GM12878 (cell line): Measurements from ENCODE around the gene VAMP3. TPM values are rescaled to one million over a fixed set of nuclear protein-coding genes. Genes with fewer than 3 reads are reported as not detected.

Experiments used
- ATAC-seq: fragments of 200-7000 bp; cut with Tn5 transposase; 3 replicates; pipeline ENCODE4 v1.9.1; 2020; ENCODE audit warnings: mild to moderate bottlenecking, moderate library complexity
- BruUV-seq: library from RNA; stranded (reverse); fragments of 400-500 nt; replicated peaks from 2 replicates; lab custom pipeline; 2021; lab: Mats Ljungman, UMichigan
- CTCF ChIA-PET: fragments of 300-600 bp; sonication (Branson Sonifier 250); formaldehyde crosslinking; extraction: SDS; loops from one replicate; lab custom pipeline; 2021; ENCODE audit warnings: inconsistent platforms; lab: Yijun Ruan, JAX
- POLR2A ChIA-PET: fragments of 350-600 bp; formaldehyde crosslinking; extraction: SDS; loops from one replicate; lab custom pipeline; 2021; ENCODE audit warnings: inconsistent platforms; lab: Charles Lee
- RAD21 ChIA-PET: fragments of 300-600 bp; sonication (Branson Sonifier 250); formaldehyde crosslinking; loops from one replicate; lab custom pipeline; 2023; ENCODE audit warnings: antibody characterized with exemption; ENCODE audit not compliant: unreplicated experiment; lab: Charles Lee
- SMC1A ChIA-PET: fragments of 300-600 bp; sonication (Branson Sonifier 250); formaldehyde crosslinking; loops from one replicate; lab custom pipeline; 2023; ENCODE audit not compliant: unreplicated experiment, uncharacterized antibody; lab: Charles Lee
- DNase-seq: peaks from one replicate; pipeline ENCODE4 v3.0.0-alpha.2; 2011; ENCODE audit warnings: low read depth, low spot score
- FAIRE-seq: peaks from 3 replicates; lab custom pipeline; 2011; peaks lifted over from hg19 to GRCh38; lab: Jason Lieb, UNC
- H2AFZ ChIP-seq: 2 replicates; pipeline ENCODE4 v1.6.0; 2011; ENCODE audit warnings: low read depth, low read length, control low read depth; ENCODE audit not compliant: control insufficient read depth
- H3K27ac ChIP-seq: 2 replicates; pipeline ENCODE4 v1.5.1; 2011; ENCODE audit warnings: control low read depth; ENCODE audit not compliant: control insufficient read depth, insufficient read depth
- H3K27me3 ChIP-seq, 2 experiments: replicated peaks in 1 of 2; 2 replicates each; pipeline versions ENCODE4 v1.6.0 to v1.6.1; 2011; ENCODE audit warnings: low read length in 1 of 2; ENCODE audit not compliant: control insufficient read depth in 2 of 2, insufficient read depth in 2 of 2
- H3K36me3 ChIP-seq, 2 experiments: 2 replicates each; pipeline ENCODE4 v1.5.1; 2011; ENCODE audit warnings: low read length in 1 of 2; ENCODE audit not compliant: control insufficient read depth in 2 of 2, insufficient read depth in 2 of 2
- H3K4me1 ChIP-seq: 2 replicates; pipeline ENCODE4 v1.6.1; 2011; ENCODE audit warnings: mild to moderate bottlenecking, low read length, moderate library complexity, mixed read lengths; ENCODE audit not compliant: control insufficient read depth, insufficient read depth
- H3K4me2 ChIP-seq: 2 replicates; pipeline ENCODE4 v1.6.0; 2011; ENCODE audit warnings: control low read depth; ENCODE audit not compliant: control insufficient read depth, insufficient read depth
- H3K4me3 ChIP-seq: fragments of 200-600 bp; sonication (generic); 2 replicates; pipeline ENCODE4 v1.5.1; 2016
- H3K79me2 ChIP-seq: 2 replicates; pipeline ENCODE4 v1.6.0; 2011; ENCODE audit warnings: low read length; ENCODE audit not compliant: control insufficient read depth, insufficient read depth
- H3K9ac ChIP-seq: 2 replicates; pipeline ENCODE4 v1.8.0; 2011; ENCODE audit warnings: low read length, control low read depth, mixed read lengths; ENCODE audit not compliant: control insufficient read depth, insufficient read depth
- H3K9me3 ChIP-seq: replicated peaks from 3 replicates; pipeline ENCODE4 v1.5.1; 2011; ENCODE audit warnings: mild to moderate bottlenecking, low read length; ENCODE audit not compliant: control insufficient read depth, insufficient read depth
- H4K20me1 ChIP-seq: 2 replicates; pipeline ENCODE4 v1.6.0; 2011; ENCODE audit not compliant: control insufficient read depth, insufficient read depth
- CEBPZ ChIP-seq: fragments of 150-350 bp; IDR thresholded peaks from 2 replicates; pipeline ENCODE4 v1.6.1; 2016; ENCODE audit warnings: low read depth, low read length
- CHD1 ChIP-seq: IDR thresholded peaks from 2 replicates; pipeline ENCODE4 v1.6.1; 2012; ENCODE audit warnings: low read depth, low read length, improper control_type of control experiment
- CHD4 ChIP-seq: fragments of 200-600 bp; sonication (generic); IDR thresholded peaks from 2 replicates; pipeline ENCODE4 v1.6.1; 2016; ENCODE audit warnings: mild to moderate bottlenecking
- DPF2 ChIP-seq: fragments of 450-650 bp; IDR thresholded peaks from 2 replicates; pipeline ENCODE4 v1.6.1; 2017; ENCODE audit warnings: mild to moderate bottlenecking
- ESRRA ChIP-seq: IDR thresholded peaks from 2 replicates; pipeline ENCODE4 v1.6.1; 2012; ENCODE audit warnings: mild to moderate bottlenecking, low read length, improper control_type of control experiment
- IKZF2 ChIP-seq, 2 experiments: fragments of 450-650 bp; IDR thresholded peaks; 2 replicates each; pipeline ENCODE4 v1.6.1; 2017; ENCODE audit warnings: mild to moderate bottlenecking in 2 of 2, moderate library complexity in 2 of 2
- KAT2A ChIP-seq: conservative IDR thresholded peaks from 2 replicates; pipeline ENCODE4 v1.6.1; 2011; ENCODE audit warnings: low read depth, low read length; ENCODE audit not compliant: control insufficient read depth
- NFXL1 ChIP-seq: fragments of 450-650 bp; IDR thresholded peaks from 2 replicates; pipeline ENCODE4 v1.6.1; 2017; ENCODE audit warnings: antibody characterized with exemption, mild to moderate bottlenecking, borderline replicate concordance
- NFYA ChIP-seq: IDR thresholded peaks from 2 replicates; pipeline ENCODE4 v1.6.1; 2011; ENCODE audit warnings: low read depth, mild to moderate bottlenecking, low read length, improper control_type of control experiment, borderline replicate concordance
- PBX3 ChIP-seq: IDR thresholded peaks from 2 replicates; pipeline ENCODE4 v1.6.1; 2011; ENCODE audit warnings: mild to moderate bottlenecking, low read depth, low read length, moderate library complexity; ENCODE audit not compliant: insufficient replicate concordance
- RAD21 ChIP-seq: IDR thresholded peaks from 2 replicates; pipeline ENCODE4 v1.6.1; 2011; ENCODE audit warnings: mild to moderate bottlenecking, low read depth, low read length, moderate library complexity; ENCODE audit not compliant: insufficient read depth
- RCOR1 ChIP-seq: conservative IDR thresholded peaks from 2 replicates; pipeline ENCODE4 v1.6.1; 2012; ENCODE audit warnings: low read depth, low read length, improper control_type of control experiment
- RUNX3 ChIP-seq: IDR thresholded peaks from 2 replicates; pipeline ENCODE4 v1.6.1; 2012; ENCODE audit warnings: low read length, inconsistent platforms
- SPI1 ChIP-seq: IDR thresholded peaks from 2 replicates; pipeline ENCODE4 v1.6.1; 2011; ENCODE audit warnings: low read depth, mild to moderate bottlenecking, low read length, moderate library complexity, borderline replicate concordance; ENCODE audit not compliant: insufficient read depth
- ZNF384 ChIP-seq: IDR thresholded peaks from 2 replicates; pipeline ENCODE4 v1.6.1; 2012; ENCODE audit warnings: low read depth, mild to moderate bottlenecking, low read length, improper control_type of control experiment, borderline replicate concordance
- WGBS: methylation state at CpG from one replicate; pipeline ENCODE4 v1.1.6; 2016; ENCODE audit warnings: low lambda C conversion rate; ENCODE audit not compliant: insufficient replicate concordance, insufficient coverage; ENCODE audit errors: missing lambda C conversion rate; 5-methylcytosine and 5-hydroxymethylcytosine counted together
- in situ Hi-C: fragments of 300-500 bp; cut with MboI; formaldehyde crosslinking; loops from 9 replicates; pipeline ENCODE4 v1.14.3; 2018; ENCODE audit warnings: mixed read lengths
- intact Hi-C: fragments of 100-400 bp; cut with micrococcal nuclease; formaldehyde crosslinking; loops from one replicate; pipeline ENCODE4 v1.14.2; 2022; ENCODE audit not compliant: unreplicated experiment
- polyA plus RNA-seq, 11 experiments: library from polyadenylated mRNA; depleted of rRNA in 4 of 11; unstranded in 6 of 11; stranded (reverse) in 5 of 11; fragments of >200 nt; fragmentation: Nextera tagmentation in 4 of 11; fragmentation: Illumina TruSeq in 1 of 11; extraction: Ambion mirVana in 4 of 11; extraction: Trizol in 1 of 11; gene quantifications; 1 replicate in 1 of 11; 2 replicates in 10 of 11; pipeline versions ENCODE4 v1.2.1 to v1.2.3, GENCODE V29; 2011 to 2016; ENCODE audit warnings: inconsistent platforms in 2 of 11, missing spikeins in 2 of 11, low read depth in 1 of 11
- total RNA-seq, 4 experiments: library from RNA; depleted of rRNA in 3 of 4; stranded (reverse); fragments of >200 nt in 3 of 4; fragmentation: Illumina TruSeq in 1 of 4; extraction: Trizol in 1 of 4; gene quantifications; 2 replicates each; pipeline versions ENCODE4 v1.2.1 to v1.2.3, GENCODE V29; 2013 to 2021
- TF ChIP-seq, protein P1 (sequence below): fragments of 150-350 bp; IDR thresholded peaks from 2 replicates; pipeline ENCODE4 v1.6.1; 2014; ENCODE audit warnings: mild to moderate bottlenecking, low read depth, low read length
- TF ChIP-seq, protein P2 (sequence below): fragments of 450-650 bp; IDR thresholded peaks from 2 replicates; pipeline ENCODE4 v1.6.1; 2014; ENCODE audit warnings: mild to moderate bottlenecking

VAMP3 gene
- total and polyA plus RNA-seq, 10 of the 15 experiments (the other 5 are each of a cell fraction or from before 2014, with no cell fraction given) = 4.8 to 24.9 (median 9.7) TPM

DNA sequence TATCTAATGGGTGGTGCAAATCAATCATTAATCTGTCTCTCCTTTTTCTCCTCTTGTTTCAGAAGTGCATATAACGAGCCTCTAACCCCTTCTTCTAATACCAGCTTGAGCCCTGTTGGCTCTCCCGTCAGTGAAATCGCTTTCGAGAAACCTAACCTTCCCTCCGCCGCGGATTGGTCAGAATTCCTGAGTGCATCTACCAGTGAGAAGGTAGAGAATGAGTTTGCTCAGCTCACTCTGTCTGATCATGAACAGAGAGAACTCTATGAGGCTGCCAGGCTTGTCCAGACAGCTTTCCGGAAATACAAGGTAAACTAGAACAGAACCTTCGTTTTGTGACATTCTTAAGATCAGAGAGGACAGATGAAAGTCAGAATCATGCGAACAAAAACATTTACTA, 25.3 kb upstream of the VAMP3 start:
- intact Hi-C loops (no loop called here), in situ Hi-C loops (loop anchor here (5.0 kb wide), 1 partner anchor 73 kb away; no protein-coding TSS in a partner anchor)
- H3K27ac ChIP-seq = no peak overlapping the region
- FAIRE-seq = no peak
- H3K4me3 ChIP-seq = no peak overlapping the region
- POLR2A ChIA-PET = no interaction called here
- no peak overlapping the region for H2AFZ ChIP-seq
- no peaks in the 10 kb centered on the region for H3K36me3 ChIP-seq
- no peak for TF ChIP-seq KAT2A
- TF ChIP-seq, protein P1, sequence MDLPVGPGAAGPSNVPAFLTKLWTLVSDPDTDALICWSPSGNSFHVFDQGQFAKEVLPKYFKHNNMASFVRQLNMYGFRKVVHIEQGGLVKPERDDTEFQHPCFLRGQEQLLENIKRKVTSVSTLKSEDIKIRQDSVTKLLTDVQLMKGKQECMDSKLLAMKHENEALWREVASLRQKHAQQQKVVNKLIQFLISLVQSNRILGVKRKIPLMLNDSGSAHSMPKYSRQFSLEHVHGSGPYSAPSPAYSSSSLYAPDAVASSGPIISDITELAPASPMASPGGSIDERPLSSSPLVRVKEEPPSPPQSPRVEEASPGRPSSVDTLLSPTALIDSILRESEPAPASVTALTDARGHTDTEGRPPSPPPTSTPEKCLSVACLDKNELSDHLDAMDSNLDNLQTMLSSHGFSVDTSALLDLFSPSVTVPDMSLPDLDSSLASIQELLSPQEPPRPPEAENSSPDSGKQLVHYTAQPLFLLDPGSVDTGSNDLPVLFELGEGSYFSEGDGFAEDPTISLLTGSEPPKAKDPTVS = no peak
- no peak for TF ChIP-seq SPI1
- TF ChIP-seq CHD4 = no peak
- TF ChIP-seq, protein P2, sequence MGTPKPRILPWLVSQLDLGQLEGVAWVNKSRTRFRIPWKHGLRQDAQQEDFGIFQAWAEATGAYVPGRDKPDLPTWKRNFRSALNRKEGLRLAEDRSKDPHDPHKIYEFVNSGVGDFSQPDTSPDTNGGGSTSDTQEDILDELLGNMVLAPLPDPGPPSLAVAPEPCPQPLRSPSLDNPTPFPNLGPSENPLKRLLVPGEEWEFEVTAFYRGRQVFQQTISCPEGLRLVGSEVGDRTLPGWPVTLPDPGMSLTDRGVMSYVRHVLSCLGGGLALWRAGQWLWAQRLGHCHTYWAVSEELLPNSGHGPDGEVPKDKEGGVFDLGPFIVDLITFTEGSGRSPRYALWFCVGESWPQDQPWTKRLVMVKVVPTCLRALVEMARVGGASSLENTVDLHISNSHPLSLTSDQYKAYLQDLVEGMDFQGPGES = no peak
- TF ChIP-seq NFXL1 = no peak
- TF ChIP-seq CHD1 = no peak
- no peak for TF ChIP-seq RUNX3
- TF ChIP-seq RAD21 = no peak
- TF ChIP-seq ESRRA = no peak
- TF ChIP-seq PBX3 = no peak
- no peak for TF ChIP-seq DPF2
- TF ChIP-seq CEBPZ = no peak
- TF ChIP-seq IKZF2 (IDR thresholded peaks at IDR 0.05) = no peak
- TF ChIP-seq ZNF384 = no peak
- no peak for TF ChIP-seq NFYA
- no peak for TF ChIP-seq RCOR1
- DNase-seq = no peak
- H3K4me1 ChIP-seq = no peaks in the 10 kb centered on the region
- no TSS peak for BruUV-seq
- H3K9me3 ChIP-seq = no peaks in the 10 kb centered on the region
- H3K9ac ChIP-seq = no peak overlapping the region
- ATAC-seq = no peak
- no peaks in the 10 kb centered on the region for H4K20me1 ChIP-seq
- RAD21 ChIA-PET = no interaction called here
- no peak overlapping the region for H3K4me2 ChIP-seq
- 0 out of 4 replicates have a peak, but pooled peaks cover 0 to 1% of the 10 kb centered on the region in 2 experiments for H3K27me3 ChIP-seq
- WGBS = 54% methylated on average over 10 of the region's 10 CpGs
- H3K79me2 ChIP-seq = no peaks in the 10 kb centered on the region
- CTCF ChIA-PET = interaction anchor here (0.9 to 1.2 kb wide), 2 partner anchors 76 to 996 kb away, joined by 3 to 4 read pairs; no protein-coding TSS in a partner anchor
- SMC1A ChIA-PET = no interaction called here
